Parathyroid adenoma (tissue), 2 donors: ENCODE measurements around the gene ALS2CL.

Experiments used
- H2AFZ ChIP-seq: fragments of 300-600 bp; sonication (generic); one replicate; pipeline ENCODE4 v1.7.0; 2017; ENCODE audit warnings: antibody characterized with exemption, mild to moderate bottlenecking
- H3K27ac ChIP-seq: fragments of 300-600 bp; sonication (generic); one replicate; pipeline ENCODE4 v1.7.0; 2017
- H3K27me3 ChIP-seq: fragments of 300-600 bp; sonication (generic); one replicate; pipeline ENCODE4 v1.7.0; 2017; ENCODE audit warnings: low read length; ENCODE audit not compliant: control insufficient read depth, insufficient read depth
- H3K36me3 ChIP-seq: fragments of 300-600 bp; sonication (generic); one replicate; pipeline ENCODE4 v1.7.0; 2017; ENCODE audit warnings: low read length; ENCODE audit not compliant: control insufficient read depth, insufficient read depth
- H3K4me1 ChIP-seq: fragments of 300-600 bp; sonication (generic); one replicate; pipeline ENCODE4 v1.7.0; 2017; ENCODE audit warnings: control low read depth
- H3K4me2 ChIP-seq: fragments of 300-600 bp; sonication (generic); one replicate; pipeline ENCODE4 v1.7.0; 2017; ENCODE audit warnings: low read length
- H3K4me3 ChIP-seq: fragments of 300-600 bp; sonication (generic); one replicate; pipeline ENCODE4 v1.7.0; 2017; ENCODE audit warnings: low read depth, low read length
- H3K79me2 ChIP-seq: fragments of 300-600 bp; sonication (generic); one replicate; pipeline ENCODE4 v1.7.0; 2017; ENCODE audit warnings: control low read depth
- H3K9ac ChIP-seq: fragments of 300-600 bp; sonication (generic); one replicate; pipeline ENCODE4 v1.7.0; 2017; ENCODE audit warnings: mild to moderate bottlenecking
- H3K9me3 ChIP-seq: fragments of 300-600 bp; sonication (generic); one replicate; pipeline ENCODE4 v1.7.0; 2017; ENCODE audit warnings: low read length; ENCODE audit not compliant: control insufficient read depth
- TF ChIP-seq, protein P1 (sequence below): fragments of 300-600 bp; sonication (generic); IDR thresholded peaks from one replicate; pipeline ENCODE4 v1.7.0; 2017; ENCODE audit warnings: antibody characterized with exemption, mild to moderate bottlenecking
- donor health status: primary hyperparathyroidism.

Gene ALS2CL

GRCh38 chr3:46736006-46736872 lies 42.8 kb upstream of the ALS2CL start:
- TF ChIP-seq, protein P1, sequence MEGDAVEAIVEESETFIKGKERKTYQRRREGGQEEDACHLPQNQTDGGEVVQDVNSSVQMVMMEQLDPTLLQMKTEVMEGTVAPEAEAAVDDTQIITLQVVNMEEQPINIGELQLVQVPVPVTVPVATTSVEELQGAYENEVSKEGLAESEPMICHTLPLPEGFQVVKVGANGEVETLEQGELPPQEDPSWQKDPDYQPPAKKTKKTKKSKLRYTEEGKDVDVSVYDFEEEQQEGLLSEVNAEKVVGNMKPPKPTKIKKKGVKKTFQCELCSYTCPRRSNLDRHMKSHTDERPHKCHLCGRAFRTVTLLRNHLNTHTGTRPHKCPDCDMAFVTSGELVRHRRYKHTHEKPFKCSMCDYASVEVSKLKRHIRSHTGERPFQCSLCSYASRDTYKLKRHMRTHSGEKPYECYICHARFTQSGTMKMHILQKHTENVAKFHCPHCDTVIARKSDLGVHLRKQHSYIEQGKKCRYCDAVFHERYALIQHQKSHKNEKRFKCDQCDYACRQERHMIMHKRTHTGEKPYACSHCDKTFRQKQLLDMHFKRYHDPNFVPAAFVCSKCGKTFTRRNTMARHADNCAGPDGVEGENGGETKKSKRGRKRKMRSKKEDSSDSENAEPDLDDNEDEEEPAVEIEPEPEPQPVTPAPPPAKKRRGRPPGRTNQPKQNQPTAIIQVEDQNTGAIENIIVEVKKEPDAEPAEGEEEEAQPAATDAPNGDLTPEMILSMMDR: no peak
- Histone ChIP-seq H3K4me1 (no peaks in the 10 kb centered on the region), H3K4me3 (no peak overlapping the region), H3K79me2 (no peaks in the 10 kb centered on the region), H2AFZ (no peak overlapping the region), H3K36me3 (no peaks in the 10 kb centered on the region), H3K9ac (no peak overlapping the region), H3K27me3 (no peaks in the 10 kb centered on the region), H3K9me3 (no peaks in the 10 kb centered on the region), H3K4me2 (no peak overlapping the region), H3K27ac (no peak overlapping the region)

- H3K4me2 ChIP-seq: no peak overlapping the region
- H3K9ac ChIP-seq: no peak overlapping the region
- TF ChIP-seq, protein P1: no peak
- no peaks in the 10 kb centered on the region for H3K4me1 ChIP-seq
- H3K36me3 ChIP-seq: no peaks in the 10 kb centered on the region
- H3K4me3 ChIP-seq: no peak overlapping the region
- H2AFZ ChIP-seq: no peak overlapping the region
- no peaks in the 10 kb centered on the region for H3K9me3 ChIP-seq
- no peak overlapping the region for H3K27ac ChIP-seq
- H3K79me2 ChIP-seq: no peaks in the 10 kb centered on the region
- no peaks in the 10 kb centered on the region for H3K27me3 ChIP-seq
Observed at GRCh38 chr3:46734773-46735172, 41.3 kb upstream of the ALS2CL start.

DNA sequence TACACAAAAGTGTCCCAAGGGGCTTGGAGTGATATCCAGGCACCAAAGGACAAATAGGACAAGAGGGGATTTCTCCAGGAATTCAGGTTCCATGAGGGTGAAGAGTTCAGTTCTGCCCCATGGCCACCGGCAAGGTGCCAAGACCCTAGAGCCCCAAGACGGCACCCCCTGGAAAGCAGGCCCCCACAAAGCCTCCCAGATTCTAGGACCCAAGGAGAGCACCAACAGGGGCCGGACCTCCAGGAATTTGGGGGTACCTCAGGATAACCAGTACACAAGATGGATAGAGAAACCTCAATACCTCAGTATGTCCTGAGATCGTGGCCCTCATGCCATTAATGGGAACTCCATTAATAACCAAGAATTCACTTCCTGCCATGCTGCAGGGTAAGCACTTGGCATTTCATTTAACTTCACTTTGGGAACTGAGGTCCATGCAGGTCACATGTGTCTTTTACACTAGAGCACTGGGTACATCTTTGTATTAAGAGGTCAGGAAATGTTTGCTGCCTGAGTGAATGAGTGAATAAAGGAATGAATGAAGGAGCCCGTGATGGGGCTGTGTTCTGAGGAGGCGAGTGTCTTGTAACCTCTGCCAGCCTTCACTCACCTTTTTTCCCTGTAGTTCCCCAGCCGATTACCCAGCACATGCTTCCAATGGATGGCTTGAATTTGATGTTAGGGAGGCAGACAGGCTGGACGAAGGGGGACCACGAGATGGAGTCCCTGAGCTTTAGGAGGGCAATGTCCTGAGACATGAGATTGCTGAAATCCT lies 39.7 kb upstream of the ALS2CL start:
- H3K4me1 ChIP-seq: no peaks in the 10 kb centered on the region
- H3K27me3 ChIP-seq: no peaks in the 10 kb centered on the region
- H2AFZ ChIP-seq: no peak overlapping the region
- TF ChIP-seq, protein P1: no peak
- no peaks in the 10 kb centered on the region for H3K79me2 ChIP-seq
- no peak overlapping the region for H3K27ac ChIP-seq
- H3K4me2 ChIP-seq: no peak overlapping the region
- H3K36me3 ChIP-seq: no peaks in the 10 kb centered on the region
- no peak overlapping the region for H3K4me3 ChIP-seq
- H3K9ac ChIP-seq: no peak overlapping the region
- no peaks in the 10 kb centered on the region for H3K9me3 ChIP-seq

DNA sequence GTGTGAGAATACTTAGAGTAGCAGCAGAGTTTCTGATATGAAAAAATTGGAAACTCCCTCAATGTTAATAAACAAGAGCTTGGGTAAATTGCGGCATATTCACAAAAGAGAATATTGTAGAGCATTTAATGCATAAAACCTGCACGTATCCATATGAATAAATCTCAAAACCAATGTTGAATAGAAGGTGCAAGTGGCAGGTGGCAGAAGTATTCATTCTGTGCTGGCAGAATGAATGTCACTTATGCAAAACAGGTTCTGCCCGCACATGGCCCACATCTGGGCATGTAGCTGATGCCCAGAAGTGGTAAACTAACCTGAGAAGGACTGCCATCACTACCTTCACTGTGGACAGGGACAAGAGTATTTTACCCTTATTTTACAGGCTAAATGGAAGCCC lies 38.3 kb upstream of the ALS2CL start:
- Histone ChIP-seq H3K27ac (no peak overlapping the region), H3K4me1 (no peaks in the 10 kb centered on the region), H3K36me3 (no peaks in the 10 kb centered on the region), H3K4me3 (no peak overlapping the region), H3K79me2 (no peaks in the 10 kb centered on the region), H3K9ac (no peak overlapping the region), H3K9me3 (no peaks in the 10 kb centered on the region), H3K4me2 (no peak overlapping the region), H2AFZ (no peak overlapping the region), H3K27me3 (no peaks in the 10 kb centered on the region)
- TF ChIP-seq, protein P1: no peak
